Measurements from ENCODE around the gene TEAD1. TPM values are rescaled to one million over a fixed set of nuclear protein-coding genes. Genes with fewer than 3 reads are reported as not detected.

Gene TEAD1
- polyA plus RNA-seq, 1 donor (not counting 4 experiments of a cell fraction or from before 2014, with no cell fraction given), result 32.7 TPM

DNA sequence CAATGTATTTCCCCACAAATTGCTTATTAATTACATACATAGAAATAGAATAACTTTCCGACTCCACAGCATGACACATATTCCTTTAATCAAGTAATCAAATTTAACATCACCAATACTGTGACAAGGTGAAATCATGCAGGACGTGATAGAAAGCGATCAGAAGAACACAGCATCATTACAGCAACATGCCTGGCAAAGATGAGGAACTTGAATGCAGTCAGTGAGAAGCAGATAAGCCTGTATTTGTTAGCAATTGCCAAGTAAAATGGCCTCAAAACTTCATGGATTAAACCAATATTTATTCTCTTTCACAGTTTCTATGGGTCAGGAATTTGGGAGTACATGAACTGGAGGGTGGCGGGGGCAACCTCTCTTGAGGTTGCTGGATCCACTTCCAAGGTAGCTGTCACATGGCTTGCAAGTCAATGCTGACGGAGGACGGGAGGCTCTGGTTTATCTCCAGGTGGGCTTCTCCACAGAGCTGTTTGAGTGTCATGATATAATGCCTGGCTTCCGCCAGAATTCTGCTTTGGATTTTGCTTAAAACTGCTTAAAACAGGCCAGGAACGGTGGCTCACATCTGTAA, 12.0 kb upstream of the TEAD1 start:
- Histone ChIP-seq H3K4me2 (ENCODE audit: control insufficient read depth, extremely low read depth, insufficient read depth, low read depth, low read length) (no peak overlapping the region), H3K27me3 (ENCODE audit: control insufficient read depth, extremely low read depth, insufficient read depth, low read length) (peaks cover 18% of the 10 kb centered on the region)
- TF ChIP-seq EZH2 (IDR thresholded peaks at IDR 0.05; ENCODE audit: low read length), result no peak
- TF ChIP-seq, protein P1, sequence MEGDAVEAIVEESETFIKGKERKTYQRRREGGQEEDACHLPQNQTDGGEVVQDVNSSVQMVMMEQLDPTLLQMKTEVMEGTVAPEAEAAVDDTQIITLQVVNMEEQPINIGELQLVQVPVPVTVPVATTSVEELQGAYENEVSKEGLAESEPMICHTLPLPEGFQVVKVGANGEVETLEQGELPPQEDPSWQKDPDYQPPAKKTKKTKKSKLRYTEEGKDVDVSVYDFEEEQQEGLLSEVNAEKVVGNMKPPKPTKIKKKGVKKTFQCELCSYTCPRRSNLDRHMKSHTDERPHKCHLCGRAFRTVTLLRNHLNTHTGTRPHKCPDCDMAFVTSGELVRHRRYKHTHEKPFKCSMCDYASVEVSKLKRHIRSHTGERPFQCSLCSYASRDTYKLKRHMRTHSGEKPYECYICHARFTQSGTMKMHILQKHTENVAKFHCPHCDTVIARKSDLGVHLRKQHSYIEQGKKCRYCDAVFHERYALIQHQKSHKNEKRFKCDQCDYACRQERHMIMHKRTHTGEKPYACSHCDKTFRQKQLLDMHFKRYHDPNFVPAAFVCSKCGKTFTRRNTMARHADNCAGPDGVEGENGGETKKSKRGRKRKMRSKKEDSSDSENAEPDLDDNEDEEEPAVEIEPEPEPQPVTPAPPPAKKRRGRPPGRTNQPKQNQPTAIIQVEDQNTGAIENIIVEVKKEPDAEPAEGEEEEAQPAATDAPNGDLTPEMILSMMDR (optimal IDR thresholded peaks at IDR 0.05 in 1 of 3, IDR thresholded peaks at IDR 0.05 in 1 of 3, conservative IDR thresholded peaks at IDR 0.05 in 1 of 3; ENCODE audit: extremely low read depth in 1 of 3, insufficient read depth in 2 of 3, low read length in 3 of 3), result no peak

DNA sequence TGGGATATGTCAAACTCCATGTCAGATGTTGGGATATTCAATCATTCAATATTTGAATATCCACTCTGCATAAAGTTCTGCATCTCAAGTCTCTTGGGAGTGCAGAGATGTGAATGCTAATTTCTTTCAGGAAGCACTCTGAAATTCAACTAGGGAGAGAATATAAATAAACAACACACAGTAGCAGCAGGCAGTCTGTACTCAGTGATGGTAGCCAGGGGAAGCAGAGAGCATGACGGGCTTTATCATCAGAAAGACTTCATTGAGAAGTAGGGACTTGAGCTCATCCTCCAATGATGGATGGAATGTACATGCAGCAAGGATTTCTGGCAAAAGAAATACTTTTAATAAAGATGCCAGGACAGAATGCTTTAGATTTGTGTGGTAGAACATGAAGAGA, 9.8 kb upstream of the TEAD1 start:
- Histone ChIP-seq H3K4me2 (ENCODE audit: control insufficient read depth, extremely low read depth, insufficient read depth, low read depth, low read length) (no peak overlapping the region), H4K20me1 (ENCODE audit: control insufficient read depth, extremely low read depth, insufficient read depth, low read length) (no peaks in the 10 kb centered on the region), H3K27me3 (ENCODE audit: control insufficient read depth, extremely low read depth, insufficient read depth, low read length) (peaks cover 17% of the 10 kb centered on the region), H3K9ac (ENCODE audit: control insufficient read depth, extremely low read depth, insufficient read depth, low read length) (no peak overlapping the region), H3K4me1 (ENCODE audit: control insufficient read depth, extremely low read depth, insufficient read depth, low read length) (no peaks in the 10 kb centered on the region), H3K27ac (ENCODE audit: control insufficient read depth, insufficient read depth, low read length) (no peak overlapping the region), H3K79me2 (ENCODE audit: control insufficient read depth, insufficient read depth, low read length) (no peaks in the 10 kb centered on the region), H2AFZ (ENCODE audit: control insufficient read depth, low read length) (no peak overlapping the region), H3K9me1 (ENCODE audit: control insufficient read depth, extremely low read depth, insufficient read depth, low read length) (no peaks in the 10 kb centered on the region), H3K9me3 (ENCODE audit: control insufficient read depth, low read depth, low read length) (no peaks in the 10 kb centered on the region), H3K4me3 (ENCODE audit: control insufficient read depth in 2 of 3, extremely low read depth in 1 of 3, insufficient read depth in 2 of 3, low read depth in 1 of 3, low read length in 3 of 3) (no peak overlapping the region), H3K36me3 (ENCODE audit: control insufficient read depth in 2 of 2, extremely low read depth in 1 of 2, insufficient read depth in 2 of 2, low read length in 2 of 2) (no peaks in the 10 kb centered on the region)
- no peak for TF ChIP-seq EZH2 (IDR thresholded peaks at IDR 0.05; ENCODE audit: low read length)
- TF ChIP-seq, protein P1 (optimal IDR thresholded peaks at IDR 0.05 in 1 of 3, IDR thresholded peaks at IDR 0.05 in 1 of 3, conservative IDR thresholded peaks at IDR 0.05 in 1 of 3; ENCODE audit: extremely low read depth in 1 of 3, insufficient read depth in 2 of 3, low read length in 3 of 3), result no peak
- DNase-seq (ENCODE audit: low read depth, low spot score) (no peak), FAIRE-seq (no peak)
- dilution Hi-C loops (cut with MboI; ENCODE audit: extremely low pct_ligation_motif_present, low sequenced_read_pairs), result no loop called here

More for the DNA sequence above, 12.0 kb upstream of the TEAD1 start:
- FAIRE-seq (no peak), DNase-seq (ENCODE audit: low read depth, low spot score) (no peak)
- no peak overlapping the region for H3K27ac ChIP-seq (ENCODE audit: control insufficient read depth, insufficient read depth, low read length)
- H3K9ac ChIP-seq (ENCODE audit: control insufficient read depth, extremely low read depth, insufficient read depth, low read length), result no peak overlapping the region
- no peaks in the 10 kb centered on the region for H3K9me1 ChIP-seq (ENCODE audit: control insufficient read depth, extremely low read depth, insufficient read depth, low read length)
- no peak overlapping the region for H3K4me3 ChIP-seq (ENCODE audit: control insufficient read depth in 2 of 3, extremely low read depth in 1 of 3, insufficient read depth in 2 of 3, low read depth in 1 of 3, low read length in 3 of 3)
- H3K9me3 ChIP-seq (ENCODE audit: control insufficient read depth, low read depth, low read length), result no peaks in the 10 kb centered on the region
- no peaks in the 10 kb centered on the region for H3K36me3 ChIP-seq (ENCODE audit: control insufficient read depth in 2 of 2, extremely low read depth in 1 of 2, insufficient read depth in 2 of 2, low read length in 2 of 2)
- no peaks in the 10 kb centered on the region for H4K20me1 ChIP-seq (ENCODE audit: control insufficient read depth, extremely low read depth, insufficient read depth, low read length)
- dilution Hi-C loops (cut with MboI; ENCODE audit: extremely low pct_ligation_motif_present, low sequenced_read_pairs), result no loop called here
- no peaks in the 10 kb centered on the region for H3K4me1 ChIP-seq (ENCODE audit: control insufficient read depth, extremely low read depth, insufficient read depth, low read length)
- H3K79me2 ChIP-seq (ENCODE audit: control insufficient read depth, insufficient read depth, low read length), result no peaks in the 10 kb centered on the region
- H2AFZ ChIP-seq (ENCODE audit: control insufficient read depth, low read length), result no peak overlapping the region
